Fibroblast of mammary gland (primary cell): ENCODE results near the gene SPATS2L.

Experiments
- DNase-seq: peaks from one replicate; pipeline ENCODE4 v3.0.0-alpha.2; 2010; ENCODE audit warnings: low read depth
- H3K4me3 ChIP-seq: 2 replicates; pipeline ENCODE4 v1.5.1; 2011; ENCODE audit warnings: low read depth, mild to moderate bottlenecking, low read length, moderate library complexity; ENCODE audit not compliant: control insufficient read depth
- CTCF ChIP-seq: conservative IDR thresholded peaks from 2 replicates; pipeline ENCODE4 v1.5.1; 2011; ENCODE audit warnings: low read depth, low read length, inconsistent platforms; ENCODE audit not compliant: control insufficient read depth, insufficient read depth

The SPATS2L gene

GRCh38 chr2:200296118-200296517 is 10.4 kb upstream of the SPATS2L start:
- TF ChIP-seq CTCF = no peak
- H3K4me3 ChIP-seq = no peak overlapping the region
- peak; percentile 28 for DNase-seq

GRCh38 chr2:200297100-200297499 is 9.4 kb upstream of the SPATS2L start:
- TF ChIP-seq CTCF = no peak
- no peak overlapping the region for H3K4me3 ChIP-seq
- DNase-seq = no peak

GRCh38 chr2:200297989-200298388 is 8.5 kb upstream of the SPATS2L start:
- no peak for DNase-seq
- TF ChIP-seq CTCF = no peak
- no peak overlapping the region for H3K4me3 ChIP-seq

- no peak for TF ChIP-seq CTCF
- H3K4me3 ChIP-seq = no peak overlapping the region
- no peak for DNase-seq
Observed at GRCh38 chr2:200298816-200299215, 7.7 kb upstream of the SPATS2L start.

- no peak overlapping the region for H3K4me3 ChIP-seq
- no peak for TF ChIP-seq CTCF
- DNase-seq = no peak
Observed at GRCh38 chr2:200300065-200300464, 6.4 kb upstream of the SPATS2L start.

- no peak overlapping the region for H3K4me3 ChIP-seq
- peak; percentile 70 for DNase-seq
- no peak for TF ChIP-seq CTCF
Observed at GRCh38 chr2:200300638-200301314, 5.7 kb upstream of the SPATS2L start.
